GM12878 (cell line): Measurements from ENCODE around the gene DOLPP1. TPM values are rescaled to one million over a fixed set of nuclear protein-coding genes. Genes with fewer than 3 reads are reported as not detected.

ENCODE experiments used
- ATAC-seq: fragments of 200-7000 bp; cut with Tn5 transposase; 3 replicates; pipeline ENCODE4 v1.9.1; 2020; ENCODE audit warnings: mild to moderate bottlenecking, moderate library complexity
- BruUV-seq: library from RNA; stranded (reverse); fragments of 400-500 nt; replicated peaks from 2 replicates; lab custom pipeline; 2021; lab: Mats Ljungman, UMichigan
- CTCF ChIA-PET: fragments of 300-600 bp; sonication (Branson Sonifier 250); formaldehyde crosslinking; extraction: SDS; loops from one replicate; lab custom pipeline; 2021; ENCODE audit warnings: inconsistent platforms; lab: Yijun Ruan, JAX
- POLR2A ChIA-PET: fragments of 350-600 bp; formaldehyde crosslinking; extraction: SDS; loops from one replicate; lab custom pipeline; 2021; ENCODE audit warnings: inconsistent platforms; lab: Charles Lee
- RAD21 ChIA-PET: fragments of 300-600 bp; sonication (Branson Sonifier 250); formaldehyde crosslinking; loops from one replicate; lab custom pipeline; 2023; ENCODE audit warnings: antibody characterized with exemption; ENCODE audit not compliant: unreplicated experiment; lab: Charles Lee
- SMC1A ChIA-PET: fragments of 300-600 bp; sonication (Branson Sonifier 250); formaldehyde crosslinking; loops from one replicate; lab custom pipeline; 2023; ENCODE audit not compliant: unreplicated experiment, uncharacterized antibody; lab: Charles Lee
- DNase-seq: peaks from one replicate; pipeline ENCODE4 v3.0.0-alpha.2; 2011; ENCODE audit warnings: low read depth, low spot score
- FAIRE-seq: peaks from 3 replicates; lab custom pipeline; 2011; peaks lifted over from hg19 to GRCh38; lab: Jason Lieb, UNC
- H2AFZ ChIP-seq: 2 replicates; pipeline ENCODE4 v1.6.0; 2011; ENCODE audit warnings: low read depth, low read length, control low read depth; ENCODE audit not compliant: control insufficient read depth
- H3K27ac ChIP-seq: 2 replicates; pipeline ENCODE4 v1.5.1; 2011; ENCODE audit warnings: control low read depth; ENCODE audit not compliant: control insufficient read depth, insufficient read depth
- H3K27me3 ChIP-seq, 2 experiments: replicated peaks in 1 of 2; 2 replicates each; pipeline versions ENCODE4 v1.6.0 to v1.6.1; 2011; ENCODE audit warnings: low read length in 1 of 2; ENCODE audit not compliant: control insufficient read depth in 2 of 2, insufficient read depth in 2 of 2
- H3K36me3 ChIP-seq, 2 experiments: 2 replicates each; pipeline ENCODE4 v1.5.1; 2011; ENCODE audit warnings: low read length in 1 of 2; ENCODE audit not compliant: control insufficient read depth in 2 of 2, insufficient read depth in 2 of 2
- H3K4me1 ChIP-seq: 2 replicates; pipeline ENCODE4 v1.6.1; 2011; ENCODE audit warnings: mild to moderate bottlenecking, low read length, moderate library complexity, mixed read lengths; ENCODE audit not compliant: control insufficient read depth, insufficient read depth
- H3K4me2 ChIP-seq: 2 replicates; pipeline ENCODE4 v1.6.0; 2011; ENCODE audit warnings: control low read depth; ENCODE audit not compliant: control insufficient read depth, insufficient read depth
- H3K4me3 ChIP-seq: fragments of 200-600 bp; sonication (generic); 2 replicates; pipeline ENCODE4 v1.5.1; 2016
- H3K79me2 ChIP-seq: 2 replicates; pipeline ENCODE4 v1.6.0; 2011; ENCODE audit warnings: low read length; ENCODE audit not compliant: control insufficient read depth, insufficient read depth
- H3K9ac ChIP-seq: 2 replicates; pipeline ENCODE4 v1.8.0; 2011; ENCODE audit warnings: low read length, control low read depth, mixed read lengths; ENCODE audit not compliant: control insufficient read depth, insufficient read depth
- H3K9me3 ChIP-seq: replicated peaks from 3 replicates; pipeline ENCODE4 v1.5.1; 2011; ENCODE audit warnings: mild to moderate bottlenecking, low read length; ENCODE audit not compliant: control insufficient read depth, insufficient read depth
- H4K20me1 ChIP-seq: 2 replicates; pipeline ENCODE4 v1.6.0; 2011; ENCODE audit not compliant: control insufficient read depth, insufficient read depth
- BCL11A ChIP-seq: IDR thresholded peaks from 2 replicates; pipeline ENCODE4 v1.6.1; 2011; ENCODE audit warnings: low read depth, low read length
- BCL3 ChIP-seq: IDR thresholded peaks from 2 replicates; pipeline ENCODE4 v1.6.1; 2011; ENCODE audit warnings: borderline replicate concordance, low read depth, mild to moderate bottlenecking, moderate library complexity, low read length; ENCODE audit not compliant: insufficient read depth, poor library complexity, severe bottlenecking
- E4F1 ChIP-seq: fragments of 450-650 bp; IDR thresholded peaks from 2 replicates; pipeline ENCODE4 v1.6.1; 2018; ENCODE audit warnings: borderline replicate concordance, mild to moderate bottlenecking; ENCODE audit not compliant: partially characterized antibody
- ETV6 ChIP-seq, 2 experiments: fragments of 450-650 bp in 1 of 2; IDR thresholded peaks in 1 of 2; conservative IDR thresholded peaks in 1 of 2; 2 replicates each; pipeline ENCODE4 v1.6.1; 2014; ENCODE audit warnings: antibody characterized with exemption in 1 of 2, borderline replicate concordance in 1 of 2, low read depth in 1 of 2, mild to moderate bottlenecking in 1 of 2, moderate library complexity in 1 of 2
- EZH2 ChIP-seq: IDR thresholded peaks from 2 replicates; pipeline ENCODE4 v1.6.1; 2012; ENCODE audit warnings: low read depth, mild to moderate bottlenecking, control low read depth, inconsistent platforms, low read length, borderline replicate concordance; ENCODE audit not compliant: control insufficient read depth
- KDM1A ChIP-seq: fragments of 200-600 bp; sonication (generic); IDR thresholded peaks from 2 replicates; pipeline ENCODE4 v1.6.1; 2016; ENCODE audit warnings: borderline replicate concordance
- KLF5 ChIP-seq: fragments of 450-650 bp; IDR thresholded peaks from 2 replicates; pipeline ENCODE4 v1.6.1; 2014; ENCODE audit warnings: mild to moderate bottlenecking; ENCODE audit not compliant: partially characterized antibody
- NFIC ChIP-seq: IDR thresholded peaks from 2 replicates; pipeline ENCODE4 v1.6.1; 2012; ENCODE audit warnings: low read depth, mild to moderate bottlenecking, inconsistent platforms, low read length, moderate library complexity
- NR2F1 ChIP-seq: fragments of 450-650 bp; conservative IDR thresholded peaks from 2 replicates; pipeline ENCODE4 v1.6.1; 2017; ENCODE audit warnings: mild to moderate bottlenecking
- PAX5 ChIP-seq: IDR thresholded peaks from 2 replicates; pipeline ENCODE4 v1.6.1; 2011; ENCODE audit warnings: low read depth, low read length, borderline replicate concordance
- SMAD1 ChIP-seq: fragments of 450-650 bp; IDR thresholded peaks from 2 replicates; pipeline ENCODE4 v1.6.1; 2018; ENCODE audit warnings: mild to moderate bottlenecking, low read depth; ENCODE audit not compliant: partially characterized antibody
- TCF7 ChIP-seq: IDR thresholded peaks from 2 replicates; pipeline ENCODE4 v1.6.1; 2014; ENCODE audit warnings: antibody characterized with exemption, borderline replicate concordance
- YBX1 ChIP-seq: fragments of 450-650 bp; IDR thresholded peaks from 2 replicates; pipeline ENCODE4 v1.6.1; 2016; ENCODE audit warnings: antibody characterized with exemption
- ZNF592 ChIP-seq: fragments of 450-650 bp; IDR thresholded peaks from 2 replicates; pipeline ENCODE4 v1.6.1; 2017; ENCODE audit warnings: mild to moderate bottlenecking, moderate library complexity
- WGBS: methylation state at CpG from one replicate; pipeline ENCODE4 v1.1.6; 2016; ENCODE audit warnings: low lambda C conversion rate; ENCODE audit not compliant: insufficient replicate concordance, insufficient coverage; ENCODE audit errors: missing lambda C conversion rate; 5-methylcytosine and 5-hydroxymethylcytosine counted together
- in situ Hi-C: fragments of 300-500 bp; cut with MboI; formaldehyde crosslinking; loops from 9 replicates; pipeline ENCODE4 v1.14.3; 2018; ENCODE audit warnings: mixed read lengths
- intact Hi-C: fragments of 100-400 bp; cut with micrococcal nuclease; formaldehyde crosslinking; loops from one replicate; pipeline ENCODE4 v1.14.2; 2022; ENCODE audit not compliant: unreplicated experiment
- polyA plus RNA-seq, 11 experiments: library from polyadenylated mRNA; depleted of rRNA in 4 of 11; unstranded in 6 of 11; stranded (reverse) in 5 of 11; fragments of >200 nt; fragmentation: Nextera tagmentation in 4 of 11; fragmentation: Illumina TruSeq in 1 of 11; extraction: Ambion mirVana in 4 of 11; extraction: Trizol in 1 of 11; gene quantifications; 1 replicate in 1 of 11; 2 replicates in 10 of 11; pipeline versions ENCODE4 v1.2.1 to v1.2.3, GENCODE V29; 2011 to 2016; ENCODE audit warnings: inconsistent platforms in 2 of 11, missing spikeins in 2 of 11, low read depth in 1 of 11
- total RNA-seq, 4 experiments: library from RNA; depleted of rRNA in 3 of 4; stranded (reverse); fragments of >200 nt in 3 of 4; fragmentation: Illumina TruSeq in 1 of 4; extraction: Trizol in 1 of 4; gene quantifications; 2 replicates each; pipeline versions ENCODE4 v1.2.1 to v1.2.3, GENCODE V29; 2013 to 2021

Gene DOLPP1
- total and polyA plus RNA-seq, 10 of the 15 experiments (the other 5 are each of a cell fraction or from before 2014, with no cell fraction given), result 0.76 to 19.9 (median 13.4) TPM

GRCh38 chr9:129053020-129053419 lies 27.9 kb upstream of the DOLPP1 start:
- intact Hi-C loops (no loop called here), in situ Hi-C loops (no loop called here)
- Histone ChIP-seq H3K79me2 (no peaks in the 10 kb centered on the region), H3K4me3 (no peak overlapping the region), H2AFZ (no peak overlapping the region), H3K27ac (no peak overlapping the region), H3K9me3 (no peaks in the 10 kb centered on the region), H3K36me3 (peaks cover 10 to 17% of the 10 kb centered on the region in 2 experiments), H3K4me2 (no peak overlapping the region), H3K27me3 (no peaks in the 10 kb centered on the region), H3K4me1 (no peaks in the 10 kb centered on the region), H4K20me1 (no peaks in the 10 kb centered on the region), H3K9ac (no peak overlapping the region)
- ChIA-PET CTCF (no interaction called here), POLR2A (no interaction called here), RAD21 (no interaction called here), SMC1A (no interaction called here)
- 96% methylated on average over 6 of the region's 6 CpGs for WGBS
- no TSS peak for BruUV-seq
- FAIRE-seq, result no peak
- DNase-seq, result no peak
- ATAC-seq, result no peak
- TF ChIP-seq BCL11A, result no peak
- no peak for TF ChIP-seq NFIC
- TF ChIP-seq YBX1, result no peak
- TF ChIP-seq TCF7, result no peak
- TF ChIP-seq ETV6 (conservative IDR thresholded peaks at IDR 0.05 in 1 of 2, IDR thresholded peaks at IDR 0.05 in 1 of 2; ENCODE audit: borderline replicate concordance in 1 of 2, low read depth in 1 of 2), result no peak
- TF ChIP-seq SMAD1, result no peak
- TF ChIP-seq BCL3, result no peak
- no peak for TF ChIP-seq KLF5
- TF ChIP-seq E4F1, result no peak
- no peak for TF ChIP-seq NR2F1
- no peak for TF ChIP-seq EZH2
- no peak for TF ChIP-seq PAX5
- TF ChIP-seq ZNF592, result no peak
- no peak for TF ChIP-seq KDM1A
